NCI-H2107 treated with DMSO at 0.1 percent for 48 hours (cell line): ENCODE measurements around the gene AJUBA.
A peak's percentile ranks its signal among the peaks of the same experiment; 100 is the strongest.
"Not testable (repeated sequence)": the region's sequence is repeated elsewhere in the genome, so short reads cannot be mapped to it uniquely, and the experiment has no call there.

Source experiments
- DNase-seq: peaks from one replicate; lab custom pipeline; 2025; ENCODE audit not compliant: unreplicated experiment; lab: John Stamatoyannopoulos, UW

The AJUBA gene

GRCh38 chr14:22952418-22952817 is 29.9 kb downstream of the AJUBA start:
- DNase-seq = peak; percentile 56

GRCh38 chr14:22951795-22952194 is 30.6 kb downstream of the AJUBA start:
- DNase-seq = not testable (repeated sequence)

- DNase-seq = no peak
These were observed 36.7 kb downstream of the AJUBA start for GRCh38 chr14:22945642-22946041.

- no peak for DNase-seq
These were observed 42.7 kb downstream of the AJUBA start for GRCh38 chr14:22939684-22940083.

GRCh38 chr14:22935156-22935555 is 47.2 kb downstream of the AJUBA start:
- no peak for DNase-seq

GRCh38 chr14:22932146-22932545 is 50.2 kb downstream of the AJUBA start:
- no peak for DNase-seq

- no peak for DNase-seq
These were observed 52.4 kb downstream of the AJUBA start for GRCh38 chr14:22929961-22930364.

- peak; percentile 100 for DNase-seq
These were observed 53.0 kb downstream of the AJUBA start, which contains the start of gene PRMT5 for GRCh38 chr14:22929104-22929960. TSS of gene PRMT5 (minus strand) at chr14:22929376. CDS start at chr14:22929361, 15 bp downstream.

GRCh38 chr14:22928237-22929103 is 53.9 kb downstream of the AJUBA start:
- DNase-seq = no peak

- no peak for DNase-seq
These were observed 56.0 kb downstream of the AJUBA start for GRCh38 chr14:22926316-22926715.

- no peak for DNase-seq
These were observed 56.8 kb downstream of the AJUBA start for GRCh38 chr14:22925513-22925912.

- DNase-seq = no peak
These were observed 58.6 kb downstream of the AJUBA start for GRCh38 chr14:22923746-22924145.

GRCh38 chr14:22922294-22922693 is 60.1 kb downstream of the AJUBA start:
- no peak for DNase-seq
